AG10803 (cell line): ENCODE data around the gene ROS1.

Experiments
- DNase-seq: peaks from one replicate; pipeline ENCODE4 v3.0.0; 2010; ENCODE audit warnings: low read depth
- H3K4me3 ChIP-seq: 2 replicates; pipeline ENCODE4 v1.5.1; 2011; ENCODE audit warnings: mild to moderate bottlenecking, low read length, control low read depth
- CTCF ChIP-seq: conservative IDR thresholded peaks from 2 replicates; pipeline ENCODE4 v1.5.1; 2011; ENCODE audit warnings: mild to moderate bottlenecking, low read length, control low read depth, inconsistent platforms

Gene ROS1

GRCh38 chr6:117397536-117398227 is 28.1 kb downstream of the ROS1 start:
- no peak for TF ChIP-seq CTCF
- peak; percentile 47 for DNase-seq
- H3K4me3 ChIP-seq: no peak overlapping the region

GRCh38 chr6:117396228-117396627 is 29.5 kb downstream of the ROS1 start:
- peak; percentile 9 for DNase-seq
- H3K4me3 ChIP-seq: no peak overlapping the region
- no peak for TF ChIP-seq CTCF

DNA sequence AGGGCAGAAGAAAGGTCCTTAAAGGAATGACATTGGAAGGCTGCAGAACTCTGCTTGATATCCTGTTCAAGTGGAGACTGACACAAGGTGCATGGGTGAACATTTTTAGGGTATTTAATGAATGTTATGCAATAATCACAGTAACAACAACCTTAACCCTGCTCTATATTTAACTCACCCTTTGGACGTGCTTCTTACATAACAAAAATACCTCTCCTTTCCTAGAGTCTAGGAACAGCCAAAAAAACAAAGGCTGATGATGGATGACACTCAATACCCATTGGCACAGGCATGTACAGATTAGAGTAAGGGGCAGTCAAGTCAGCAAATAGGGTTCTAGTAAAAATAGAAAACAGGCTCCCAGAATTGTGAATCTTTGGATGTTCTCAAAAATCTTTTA is 30.6 kb downstream of the ROS1 start:
- no peak overlapping the region for H3K4me3 ChIP-seq
- TF ChIP-seq CTCF: no peak
- no peak for DNase-seq

GRCh38 chr6:117393045-117393444 is 32.7 kb downstream of the ROS1 start:
- TF ChIP-seq CTCF: no peak
- DNase-seq: no peak
- H3K4me3 ChIP-seq: no peak overlapping the region

DNA sequence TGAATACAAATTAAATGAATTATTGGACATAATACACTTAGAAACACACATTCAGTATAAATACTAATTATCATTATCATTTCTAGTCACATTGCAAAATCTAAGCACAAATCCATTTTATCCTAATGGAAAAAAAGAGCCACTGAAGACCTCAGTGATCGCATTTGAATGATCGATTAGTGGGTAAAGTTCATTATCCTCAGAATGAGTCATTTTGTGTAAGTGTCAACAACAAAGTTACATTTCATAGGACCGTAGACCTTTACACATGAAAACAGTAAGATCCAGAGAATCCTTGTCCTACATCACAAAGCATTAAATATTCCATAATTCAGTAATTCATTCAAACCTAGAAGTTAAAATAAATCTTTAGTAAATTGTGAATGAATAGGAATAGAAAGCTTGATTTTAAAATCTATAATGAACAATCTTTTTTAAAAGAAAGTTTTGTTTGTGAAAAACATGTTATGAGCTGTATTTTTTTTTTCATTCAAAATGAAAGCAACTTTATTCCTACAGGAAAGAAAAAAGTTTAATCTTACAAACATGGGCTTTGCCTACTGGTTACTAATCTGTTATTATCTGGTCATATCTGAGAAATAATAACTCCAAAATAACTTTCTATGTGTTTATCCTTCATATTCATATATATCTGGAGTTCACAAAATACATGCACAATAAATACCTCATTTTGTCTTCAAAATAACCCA is 33.7 kb downstream of the ROS1 start:
- no peak for DNase-seq
- no peak for TF ChIP-seq CTCF
- H3K4me3 ChIP-seq: no peak overlapping the region

DNA sequence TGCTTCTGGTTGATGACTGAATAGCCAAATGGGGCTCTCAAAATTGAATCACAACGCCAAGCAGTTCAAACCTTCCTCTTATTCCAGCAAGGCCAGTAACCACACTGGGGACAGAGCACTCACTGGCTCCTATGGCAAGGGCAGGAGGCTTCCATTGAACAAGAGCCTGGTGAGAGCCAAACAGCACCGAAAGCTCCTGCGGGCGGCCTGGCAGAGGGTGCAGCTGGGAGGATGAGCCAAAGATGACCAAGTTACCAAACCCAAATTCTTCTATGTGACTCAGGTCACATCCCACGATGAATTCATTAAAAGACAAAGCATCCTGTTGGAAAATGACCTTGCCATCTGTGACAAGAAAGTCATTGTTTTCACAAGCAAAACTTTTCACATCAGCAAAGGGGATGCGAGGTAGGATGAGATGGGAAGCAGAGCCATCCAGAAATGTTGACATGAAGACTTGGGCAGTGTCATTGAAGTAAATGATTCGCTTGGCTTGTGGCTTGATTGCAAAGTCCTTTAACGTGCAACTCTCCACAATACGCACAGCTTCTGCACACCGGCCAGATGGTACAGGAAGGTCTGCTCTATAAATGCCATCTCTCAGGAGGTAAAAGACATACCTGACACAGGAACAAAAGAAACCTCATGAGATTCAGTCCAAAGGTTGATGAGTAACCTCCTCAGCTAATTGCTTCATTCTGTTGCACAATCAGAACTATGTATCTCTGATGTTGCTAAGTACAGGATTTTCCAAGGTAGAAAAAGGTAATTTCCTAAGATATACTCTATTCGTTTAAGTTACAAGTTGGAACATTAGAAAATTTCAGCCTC is 36.3 kb downstream of the ROS1 start:
- TF ChIP-seq CTCF: no peak
- no peak for DNase-seq
- H3K4me3 ChIP-seq: no peak overlapping the region
